H4 (cell line): ENCODE results near the gene SLC66A1. TPM values are rescaled to one million over a fixed set of nuclear protein-coding genes. Genes with fewer than 3 reads are reported as not detected.
A peak's percentile ranks its signal among the peaks of the same experiment; 100 is the strongest.

Experiments
- DNase-seq: peaks from one replicate; pipeline ENCODE4 v3.0.0-alpha.2; 2015; ENCODE audit warnings: low spot score
- total RNA-seq: library from RNA; depleted of rRNA; stranded (reverse); fragments of >200 nt; shearing (Covaris generic); gene quantifications from 2 replicates; pipeline ENCODE4 v1.2.3, GENCODE V29; 2014

Gene SLC66A1
- total RNA-seq, 1 experiment from 2014 or later = 8.8 TPM

GRCh38 chr1:19325368-19325957 lies 13.3 kb downstream of the SLC66A1 start:
- DNase-seq = no peak

GRCh38 chr1:19325958-19326747 lies 14.0 kb downstream of the SLC66A1 start:
- no peak for DNase-seq

- DNase-seq = no peak
Measured at GRCh38 chr1:19326748-19327065, 14.6 kb downstream of the SLC66A1 start.

DNA sequence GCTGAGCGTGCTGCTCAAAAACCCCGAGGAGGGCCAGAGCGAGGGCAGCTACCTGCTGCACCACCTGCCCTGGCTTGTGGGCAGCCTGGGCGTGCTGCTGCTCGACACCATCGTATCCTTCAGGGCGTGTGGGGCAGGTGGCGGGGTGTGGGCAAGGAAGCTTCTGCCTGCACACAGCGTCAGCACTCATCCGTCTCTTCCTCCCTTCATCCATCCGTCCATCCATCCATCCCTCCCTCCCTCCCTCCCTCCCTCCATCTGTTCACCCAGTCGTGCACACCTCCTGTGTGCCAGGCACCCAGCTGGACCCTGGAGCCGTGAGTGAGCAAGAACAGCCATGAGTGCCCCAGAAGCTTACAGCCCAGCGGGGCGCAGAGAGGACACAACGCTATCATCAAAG lies 15.2 kb downstream of the SLC66A1 start:
- no peak for DNase-seq

GRCh38 chr1:19327736-19328135 lies 15.6 kb downstream of the SLC66A1 start:
- no peak for DNase-seq

DNA sequence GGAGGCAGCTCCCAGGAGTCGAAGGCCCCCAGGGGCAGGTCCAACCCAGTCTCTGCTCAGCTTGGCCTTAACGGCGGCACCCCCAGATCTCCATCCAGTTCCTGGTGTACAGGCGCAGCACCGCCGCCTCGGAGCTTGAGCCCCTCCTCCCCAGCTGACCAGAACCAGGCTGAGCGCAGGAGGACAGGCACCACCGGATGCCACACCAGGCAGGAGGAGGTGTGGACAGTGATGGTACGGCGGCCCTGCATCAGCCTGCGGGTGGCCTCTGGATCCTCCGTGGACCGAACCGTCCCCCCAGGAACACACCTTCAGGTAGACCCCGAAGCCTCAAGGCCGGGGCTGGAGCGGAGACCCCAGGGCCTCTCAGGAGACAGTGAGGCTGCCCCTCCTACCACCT lies 16.4 kb downstream of the SLC66A1 start:
- DNase-seq = no peak

- DNase-seq = no peak
Measured at GRCh38 chr1:19329188-19329587, 17.1 kb downstream of the SLC66A1 start.

DNA sequence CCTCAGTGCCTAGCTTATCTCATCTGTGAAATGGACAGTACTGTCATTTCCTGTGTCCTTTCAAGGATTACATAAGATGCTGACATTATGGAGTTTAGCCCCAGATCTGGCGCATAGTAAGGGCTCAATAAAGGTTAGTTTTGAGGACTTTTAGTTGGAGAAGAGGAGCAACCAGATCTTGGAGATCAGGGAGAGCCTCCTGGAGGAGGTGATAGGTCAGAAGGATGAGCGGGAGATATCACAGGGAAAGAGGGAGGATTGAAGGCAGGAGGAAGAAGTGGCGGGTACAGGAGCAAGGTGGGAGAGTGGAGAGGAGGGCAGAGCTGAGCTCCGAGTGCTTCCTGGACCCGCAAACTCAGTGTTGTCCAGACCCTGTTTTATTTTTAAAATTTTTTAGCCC lies 17.5 kb downstream of the SLC66A1 start:
- no peak for DNase-seq

DNA sequence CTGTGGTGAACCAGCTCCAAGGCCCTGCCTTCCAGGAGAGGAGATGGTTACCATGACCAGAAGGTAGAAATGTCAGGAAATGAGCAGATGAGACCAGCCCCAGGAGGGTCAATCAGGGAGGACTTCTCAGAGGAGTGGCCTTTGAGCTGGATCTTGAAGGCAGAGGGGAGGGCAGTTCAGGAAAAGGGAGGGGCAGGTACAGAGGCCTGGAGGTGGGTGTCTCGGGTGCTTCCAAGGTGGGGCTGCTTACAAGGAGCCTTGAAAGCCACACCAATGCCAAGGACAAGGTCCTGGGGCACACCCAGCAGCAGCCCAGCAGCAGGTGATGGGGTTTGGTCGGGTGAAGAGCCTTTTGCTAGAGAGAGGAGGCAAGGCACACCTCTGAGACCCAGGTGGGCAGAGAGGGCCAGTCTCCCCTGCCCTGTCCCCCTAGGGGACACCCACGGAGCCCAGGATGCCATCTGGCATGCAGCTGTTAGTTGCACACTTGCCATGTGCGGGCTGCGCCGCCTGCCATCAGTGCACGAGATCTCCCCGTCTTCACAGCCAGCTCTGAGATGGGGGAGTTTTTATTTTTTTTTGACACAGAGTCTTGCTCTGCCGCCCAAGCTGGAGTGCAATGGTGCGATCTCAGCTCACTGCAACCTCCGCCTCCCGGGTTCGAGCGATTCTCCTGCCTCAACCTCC lies 18.5 kb downstream of the SLC66A1 start:
- no peak for DNase-seq

DNA sequence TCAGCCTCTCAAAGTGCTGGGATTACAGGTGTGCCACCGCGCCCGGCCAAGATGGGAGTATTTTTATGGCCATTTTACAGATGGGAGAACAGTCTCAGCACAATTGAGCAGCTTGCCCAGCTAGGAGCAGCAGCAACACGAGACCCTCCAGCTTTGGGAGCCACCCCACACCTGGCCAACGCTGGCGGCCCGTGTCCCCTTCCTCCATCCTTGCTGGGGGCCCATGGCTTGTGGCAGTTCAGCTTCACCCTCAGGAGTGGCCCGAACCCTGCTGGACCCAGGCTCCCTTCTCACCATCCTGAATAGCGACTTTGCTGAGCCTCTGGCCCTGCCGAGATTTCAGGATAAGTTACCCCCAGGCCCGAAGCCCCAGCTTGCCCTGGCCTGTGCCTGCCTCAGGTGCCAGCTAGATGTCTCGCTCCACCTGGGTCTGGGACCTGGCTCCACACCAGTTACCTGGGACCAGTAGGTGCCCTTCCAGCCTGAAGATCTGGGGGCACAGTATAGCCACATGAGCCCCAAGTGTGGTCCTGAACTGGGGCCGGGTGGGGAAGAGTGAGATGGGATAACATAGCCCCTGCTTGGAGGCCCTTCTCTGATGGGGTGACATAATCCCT lies 19.2 kb downstream of the SLC66A1 start:
- no peak for DNase-seq

DNA sequence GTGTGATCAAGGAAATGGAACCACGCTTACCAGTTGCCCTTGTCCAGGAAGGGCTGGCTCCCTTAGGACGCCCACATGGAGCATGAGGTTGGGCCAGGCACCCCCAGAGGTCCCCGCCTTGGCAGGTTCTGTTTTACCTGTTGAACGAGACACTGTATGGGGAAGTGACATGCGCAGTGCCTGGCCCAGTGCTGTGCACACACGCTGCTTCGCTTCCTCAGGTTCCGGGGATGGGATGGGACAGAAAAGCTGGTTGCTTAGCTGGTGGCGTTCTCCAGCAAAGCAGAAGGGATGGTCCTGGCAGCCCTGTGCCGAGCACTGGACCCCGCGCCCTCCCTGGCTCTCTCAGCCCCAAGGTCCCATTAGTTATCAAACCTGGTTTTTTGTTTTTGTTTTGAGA lies 20.7 kb downstream of the SLC66A1 start:
- no peak for DNase-seq

GRCh38 chr1:19333587-19334354 lies 21.6 kb downstream of the SLC66A1 start:
- DNase-seq = no peak

DNA sequence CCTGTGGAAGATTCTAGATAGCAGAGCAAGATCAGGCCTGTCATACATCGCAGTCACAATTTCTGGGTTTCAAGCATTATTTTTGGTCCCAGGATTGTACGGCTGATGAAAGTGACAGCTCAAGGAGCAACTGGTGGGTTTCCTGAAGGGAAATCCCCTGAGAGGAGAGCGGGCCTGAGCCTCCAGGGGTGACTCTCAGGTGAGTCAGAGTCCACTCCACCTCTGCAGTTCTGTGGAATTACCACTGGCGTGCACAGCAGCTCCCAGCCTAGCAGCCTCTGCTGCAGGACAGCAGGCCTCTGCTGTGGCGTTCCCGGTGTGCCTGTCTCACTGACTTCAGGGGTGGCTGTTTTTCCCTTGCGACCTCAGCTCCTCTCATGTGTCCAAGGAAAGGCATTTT lies 24.4 kb downstream of the SLC66A1 start:
- DNase-seq = no peak

DNA sequence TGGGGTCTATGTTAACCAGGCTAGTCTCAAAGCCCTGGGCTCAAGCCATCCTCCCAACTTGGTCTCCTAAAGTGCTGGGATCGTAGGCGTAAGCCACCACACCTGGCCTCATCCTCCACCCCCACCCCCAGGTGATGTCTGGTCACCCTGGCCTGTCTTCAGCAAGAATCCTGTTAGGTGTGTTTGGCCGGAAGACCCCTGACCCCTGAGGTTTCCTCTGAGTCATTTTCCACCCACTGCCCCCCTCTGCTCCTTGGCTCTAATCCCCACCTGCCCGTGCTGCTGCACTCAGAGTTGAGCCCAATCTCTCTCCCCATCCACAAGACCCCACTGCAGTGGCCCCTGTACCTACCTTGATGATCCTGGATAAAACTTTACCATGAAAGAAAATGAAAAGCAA lies 25.2 kb downstream of the SLC66A1 start:
- DNase-seq = no peak

GRCh38 chr1:19338323-19338762 lies 26.2 kb downstream of the SLC66A1 start:
- no peak for DNase-seq

DNA sequence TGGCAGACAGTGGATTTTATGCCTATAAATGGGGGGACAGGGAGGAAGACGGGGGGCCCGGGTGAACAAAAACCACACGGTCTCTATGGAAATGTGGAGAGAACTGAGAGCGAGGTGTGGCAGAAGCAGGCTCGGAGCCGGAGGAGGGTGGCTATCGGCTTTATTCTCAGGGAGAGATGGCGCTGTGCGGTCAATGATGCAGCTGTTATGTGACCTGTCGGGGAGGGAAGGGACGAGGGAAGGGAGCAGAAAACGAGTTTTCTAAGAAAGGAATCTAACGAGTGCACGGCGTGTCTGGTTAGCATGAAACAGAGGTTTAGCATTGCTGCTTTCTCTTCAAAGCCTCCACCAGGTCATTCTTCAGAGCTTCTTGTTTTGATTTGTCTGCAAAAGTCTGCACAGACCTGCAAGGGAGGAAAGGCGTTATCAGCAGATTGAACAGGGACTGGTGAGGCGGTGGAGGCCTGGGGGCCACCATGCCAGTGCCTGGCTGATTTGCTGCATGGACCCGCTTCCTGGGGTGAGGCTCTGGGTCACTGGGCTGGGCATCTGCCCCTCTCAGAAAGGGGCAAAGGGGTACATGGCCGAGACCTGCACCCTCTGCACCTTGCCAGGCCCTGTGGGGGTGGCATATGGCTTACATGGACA lies 27.2 kb downstream of the SLC66A1 start:
- DNase-seq = no peak

DNA sequence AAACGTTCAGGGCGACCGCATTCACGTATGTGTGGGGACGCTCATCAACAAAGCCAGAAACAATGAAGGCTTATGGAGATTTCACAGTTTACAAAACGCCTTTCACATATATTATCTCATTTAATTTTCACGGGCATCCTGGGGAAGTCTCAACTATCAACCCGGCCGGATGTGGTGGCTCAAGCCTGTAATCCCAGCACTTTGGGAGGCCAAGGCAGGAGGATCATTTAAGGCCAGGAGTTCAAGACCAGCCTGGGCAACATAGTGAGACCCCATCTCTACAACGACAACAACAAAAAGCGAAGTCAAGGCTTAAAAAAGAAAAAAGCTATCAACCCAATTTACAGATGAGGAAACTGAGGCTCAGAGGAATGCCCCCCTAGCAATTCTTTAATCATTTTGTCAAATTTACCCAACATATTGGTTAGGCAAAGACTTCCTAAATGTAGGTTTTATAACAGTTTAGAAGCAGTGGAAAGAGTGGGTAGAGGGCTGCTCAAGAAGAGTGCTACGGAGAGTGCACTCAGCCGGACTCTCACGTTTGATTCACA lies 28.3 kb downstream of the SLC66A1 start:
- DNase-seq = no peak

DNA sequence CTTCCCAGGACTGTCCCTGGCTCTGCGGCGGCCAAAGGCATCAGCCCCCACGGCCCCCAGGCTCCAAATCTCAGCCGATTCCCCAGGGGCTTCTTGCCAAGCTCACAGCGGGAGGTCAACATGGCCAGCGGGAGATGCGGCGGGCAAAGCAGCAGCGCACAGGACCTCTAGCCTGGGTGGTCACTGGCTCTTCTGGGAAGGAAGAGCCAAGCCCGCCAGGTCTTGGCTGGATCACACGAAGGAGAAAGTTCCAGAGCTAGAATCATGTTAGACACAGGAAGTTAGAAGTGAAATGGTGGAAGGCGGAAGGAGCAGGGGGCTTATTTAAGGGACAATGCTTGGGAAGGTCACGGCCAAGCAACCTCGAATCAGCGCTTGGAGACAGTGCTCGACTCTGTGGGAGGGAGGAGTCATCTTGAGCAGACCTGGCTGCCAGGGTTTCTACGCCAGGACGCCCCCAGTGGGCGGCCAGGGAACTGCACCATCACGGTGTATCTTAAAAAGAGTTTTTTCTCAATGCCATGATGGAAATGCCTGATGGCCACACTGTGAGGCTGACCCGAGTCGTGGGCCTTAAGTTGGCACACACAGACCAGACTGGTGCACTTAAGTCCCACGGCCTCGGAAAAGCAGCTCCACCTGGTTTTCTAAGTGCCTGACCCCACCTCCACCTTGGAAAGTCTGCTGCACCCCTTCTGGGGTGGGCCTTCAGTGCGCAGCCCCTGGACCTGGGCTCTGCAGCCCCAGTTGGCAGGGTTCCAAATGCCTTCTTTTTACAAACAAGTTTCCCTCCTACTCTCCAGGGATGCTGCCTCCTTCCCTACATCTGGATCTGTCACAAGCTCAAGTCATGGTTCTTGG lies 29.3 kb downstream of the SLC66A1 start:
- peak; percentile 55 for DNase-seq

GRCh38 chr1:19342062-19342750 lies 30.1 kb downstream of the SLC66A1 start:
- no peak for DNase-seq
